ENCODE data around the gene USP8.

GRCh38 chr15:50519740-50520425 is 95.7 kb downstream of the USP8 start:
- no peak for TF ChIP-seq POLR2A (IDR thresholded peaks at IDR 0.05)
- no peak for TF ChIP-seq POLR2AphosphoS5 (IDR thresholded peaks at IDR 0.05)
- TF ChIP-seq EP300 (IDR thresholded peaks at IDR 0.05) = no peak
